GM12878 (cell line): ENCODE data around the gene SLC35A4. TPM values are rescaled to one million over a fixed set of nuclear protein-coding genes. Genes with fewer than 3 reads are reported as not detected.

Experiments used
- ATAC-seq: fragments of 200-7000 bp; cut with Tn5 transposase; 3 replicates; pipeline ENCODE4 v1.9.1; 2020; ENCODE audit warnings: mild to moderate bottlenecking, moderate library complexity
- BruUV-seq: library from RNA; stranded (reverse); fragments of 400-500 nt; replicated peaks from 2 replicates; lab custom pipeline; 2021; lab: Mats Ljungman, UMichigan
- CTCF ChIA-PET: fragments of 300-600 bp; sonication (Branson Sonifier 250); formaldehyde crosslinking; extraction: SDS; loops from one replicate; lab custom pipeline; 2021; ENCODE audit warnings: inconsistent platforms; lab: Yijun Ruan, JAX
- POLR2A ChIA-PET: fragments of 350-600 bp; formaldehyde crosslinking; extraction: SDS; loops from one replicate; lab custom pipeline; 2021; ENCODE audit warnings: inconsistent platforms; lab: Charles Lee
- RAD21 ChIA-PET: fragments of 300-600 bp; sonication (Branson Sonifier 250); formaldehyde crosslinking; loops from one replicate; lab custom pipeline; 2023; ENCODE audit warnings: antibody characterized with exemption; ENCODE audit not compliant: unreplicated experiment; lab: Charles Lee
- SMC1A ChIA-PET: fragments of 300-600 bp; sonication (Branson Sonifier 250); formaldehyde crosslinking; loops from one replicate; lab custom pipeline; 2023; ENCODE audit not compliant: unreplicated experiment, uncharacterized antibody; lab: Charles Lee
- DNase-seq: peaks from one replicate; pipeline ENCODE4 v3.0.0-alpha.2; 2011; ENCODE audit warnings: low read depth, low spot score
- FAIRE-seq: peaks from 3 replicates; lab custom pipeline; 2011; peaks lifted over from hg19 to GRCh38; lab: Jason Lieb, UNC
- H2AFZ ChIP-seq: 2 replicates; pipeline ENCODE4 v1.6.0; 2011; ENCODE audit warnings: low read depth, low read length, control low read depth; ENCODE audit not compliant: control insufficient read depth
- H3K27ac ChIP-seq: 2 replicates; pipeline ENCODE4 v1.5.1; 2011; ENCODE audit warnings: control low read depth; ENCODE audit not compliant: control insufficient read depth, insufficient read depth
- H3K27me3 ChIP-seq, 2 experiments: replicated peaks in 1 of 2; 2 replicates each; pipeline versions ENCODE4 v1.6.0 to v1.6.1; 2011; ENCODE audit warnings: low read length in 1 of 2; ENCODE audit not compliant: control insufficient read depth in 2 of 2, insufficient read depth in 2 of 2
- H3K36me3 ChIP-seq, 2 experiments: 2 replicates each; pipeline ENCODE4 v1.5.1; 2011; ENCODE audit warnings: low read length in 1 of 2; ENCODE audit not compliant: control insufficient read depth in 2 of 2, insufficient read depth in 2 of 2
- H3K4me1 ChIP-seq: 2 replicates; pipeline ENCODE4 v1.6.1; 2011; ENCODE audit warnings: mild to moderate bottlenecking, low read length, moderate library complexity, mixed read lengths; ENCODE audit not compliant: control insufficient read depth, insufficient read depth
- H3K4me2 ChIP-seq: 2 replicates; pipeline ENCODE4 v1.6.0; 2011; ENCODE audit warnings: control low read depth; ENCODE audit not compliant: control insufficient read depth, insufficient read depth
- H3K4me3 ChIP-seq: fragments of 200-600 bp; sonication (generic); 2 replicates; pipeline ENCODE4 v1.5.1; 2016
- H3K79me2 ChIP-seq: 2 replicates; pipeline ENCODE4 v1.6.0; 2011; ENCODE audit warnings: low read length; ENCODE audit not compliant: control insufficient read depth, insufficient read depth
- H3K9ac ChIP-seq: 2 replicates; pipeline ENCODE4 v1.8.0; 2011; ENCODE audit warnings: low read length, control low read depth, mixed read lengths; ENCODE audit not compliant: control insufficient read depth, insufficient read depth
- H3K9me3 ChIP-seq: replicated peaks from 3 replicates; pipeline ENCODE4 v1.5.1; 2011; ENCODE audit warnings: mild to moderate bottlenecking, low read length; ENCODE audit not compliant: control insufficient read depth, insufficient read depth
- H4K20me1 ChIP-seq: 2 replicates; pipeline ENCODE4 v1.6.0; 2011; ENCODE audit not compliant: control insufficient read depth, insufficient read depth
- BCLAF1 ChIP-seq: fragments of 450-650 bp; IDR thresholded peaks from 2 replicates; pipeline ENCODE4 v1.6.1; 2017; ENCODE audit warnings: antibody characterized with exemption, mild to moderate bottlenecking, moderate library complexity
- CBX5 ChIP-seq: sonication (generic); IDR thresholded peaks from 2 replicates; pipeline ENCODE4 v1.6.1; 2016; ENCODE audit warnings: low read depth, moderate library complexity, mild to moderate bottlenecking, inconsistent platforms
- CHD1 ChIP-seq: IDR thresholded peaks from 2 replicates; pipeline ENCODE4 v1.6.1; 2012; ENCODE audit warnings: low read depth, low read length, improper control_type of control experiment
- EED ChIP-seq: sonication (generic); IDR thresholded peaks from 2 replicates; pipeline ENCODE4 v1.6.1; 2016; ENCODE audit warnings: antibody characterized with exemption, low read depth
- HCFC1 ChIP-seq: fragments of 150-350 bp; IDR thresholded peaks from 2 replicates; pipeline ENCODE4 v1.6.1; 2014; ENCODE audit warnings: low read length
- HDGF ChIP-seq: fragments of 450-650 bp; IDR thresholded peaks from 2 replicates; pipeline ENCODE4 v1.6.1; 2016; ENCODE audit warnings: antibody characterized with exemption
- JUNB ChIP-seq: IDR thresholded peaks from 2 replicates; pipeline ENCODE4 v1.6.1; 2016; ENCODE audit warnings: antibody characterized with exemption, mild to moderate bottlenecking
- MLLT1 ChIP-seq: fragments of 450-650 bp; IDR thresholded peaks from 2 replicates; pipeline ENCODE4 v1.6.1; 2016; ENCODE audit warnings: mild to moderate bottlenecking
- NBN ChIP-seq: fragments of 450-650 bp; IDR thresholded peaks from 2 replicates; pipeline ENCODE4 v1.6.1; 2016
- NFYB ChIP-seq: IDR thresholded peaks from 2 replicates; pipeline ENCODE4 v1.6.1; 2011; ENCODE audit warnings: low read depth, mild to moderate bottlenecking, low read length, improper control_type of control experiment, moderate library complexity; ENCODE audit not compliant: insufficient read depth
- PML ChIP-seq: IDR thresholded peaks from 2 replicates; pipeline ENCODE4 v1.6.1; 2012; ENCODE audit warnings: low read length, inconsistent platforms
- SMAD1 ChIP-seq: fragments of 450-650 bp; IDR thresholded peaks from 2 replicates; pipeline ENCODE4 v1.6.1; 2018; ENCODE audit warnings: mild to moderate bottlenecking, low read depth; ENCODE audit not compliant: partially characterized antibody
- SPI1 ChIP-seq: IDR thresholded peaks from 2 replicates; pipeline ENCODE4 v1.6.1; 2011; ENCODE audit warnings: low read depth, mild to moderate bottlenecking, low read length, moderate library complexity, borderline replicate concordance; ENCODE audit not compliant: insufficient read depth
- STAT1 ChIP-seq: fragments of 450-650 bp; conservative IDR thresholded peaks from 2 replicates; pipeline ENCODE4 v1.6.1; 2014; ENCODE audit warnings: antibody characterized with exemption, mild to moderate bottlenecking
- TAF1 ChIP-seq: IDR thresholded peaks from 2 replicates; pipeline ENCODE4 v1.6.1; 2011; ENCODE audit warnings: mild to moderate bottlenecking, low read depth, low read length, borderline replicate concordance
- TARDBP ChIP-seq: IDR thresholded peaks from 2 replicates; pipeline ENCODE4 v1.6.1; 2016; ENCODE audit warnings: borderline replicate concordance
- TCF7 ChIP-seq: IDR thresholded peaks from 2 replicates; pipeline ENCODE4 v1.6.1; 2014; ENCODE audit warnings: antibody characterized with exemption, borderline replicate concordance
- ZSCAN29 ChIP-seq: fragments of 450-650 bp; IDR thresholded peaks from 2 replicates; pipeline ENCODE4 v1.6.1; 2017; ENCODE audit warnings: mild to moderate bottlenecking, moderate library complexity
- WGBS: methylation state at CpG from one replicate; pipeline ENCODE4 v1.1.6; 2016; ENCODE audit warnings: low lambda C conversion rate; ENCODE audit not compliant: insufficient replicate concordance, insufficient coverage; ENCODE audit errors: missing lambda C conversion rate; 5-methylcytosine and 5-hydroxymethylcytosine counted together
- in situ Hi-C: fragments of 300-500 bp; cut with MboI; formaldehyde crosslinking; loops from 9 replicates; pipeline ENCODE4 v1.14.3; 2018; ENCODE audit warnings: mixed read lengths
- intact Hi-C: fragments of 100-400 bp; cut with micrococcal nuclease; formaldehyde crosslinking; loops from one replicate; pipeline ENCODE4 v1.14.2; 2022; ENCODE audit not compliant: unreplicated experiment
- polyA plus RNA-seq, 11 experiments: library from polyadenylated mRNA; depleted of rRNA in 4 of 11; unstranded in 6 of 11; stranded (reverse) in 5 of 11; fragments of >200 nt; fragmentation: Nextera tagmentation in 4 of 11; fragmentation: Illumina TruSeq in 1 of 11; extraction: Ambion mirVana in 4 of 11; extraction: Trizol in 1 of 11; gene quantifications; 1 replicate in 1 of 11; 2 replicates in 10 of 11; pipeline versions ENCODE4 v1.2.1 to v1.2.3, GENCODE V29; 2011 to 2016; ENCODE audit warnings: inconsistent platforms in 2 of 11, missing spikeins in 2 of 11, low read depth in 1 of 11
- total RNA-seq, 4 experiments: library from RNA; depleted of rRNA in 3 of 4; stranded (reverse); fragments of >200 nt in 3 of 4; fragmentation: Illumina TruSeq in 1 of 4; extraction: Trizol in 1 of 4; gene quantifications; 2 replicates each; pipeline versions ENCODE4 v1.2.1 to v1.2.3, GENCODE V29; 2013 to 2021

Gene SLC35A4
- total and polyA plus RNA-seq, 10 of the 15 experiments (the other 5 are each of a cell fraction or from before 2014, with no cell fraction given), result 23.8 to 167 (median 114) TPM

GRCh38 chr5:140609126-140609525 lies 44.5 kb downstream of the SLC35A4 start:
- ChIA-PET SMC1A (no interaction called here), CTCF (no interaction called here), RAD21 (no interaction called here), POLR2A (no interaction called here)
- Histone ChIP-seq H3K4me1 (no peaks in the 10 kb centered on the region), H2AFZ (no peak overlapping the region), H3K27me3 (no peaks in the 10 kb centered on the region), H3K36me3 (no peaks in the 10 kb centered on the region), H3K9ac (no peak overlapping the region), H3K9me3 (no peaks in the 10 kb centered on the region), H3K4me3 (no peak overlapping the region), H3K79me2 (no peaks in the 10 kb centered on the region), H4K20me1 (no peaks in the 10 kb centered on the region), H3K4me2 (no peak overlapping the region), H3K27ac (no peak overlapping the region)
- intact Hi-C loops, result no loop called here
- no peak for DNase-seq
- BruUV-seq, result no TSS peak
- in situ Hi-C loops, result no loop called here
- ATAC-seq, result no peak
- FAIRE-seq, result no peak
- WGBS, result 34% methylated on average over 4 of the region's 4 CpGs
- TF ChIP-seq ZSCAN29 (no peak), TAF1 (no peak), BCLAF1 (no peak), NBN (no peak), CBX5 (no peak), NFYB (no peak), TARDBP (no peak), PML (no peak), TCF7 (no peak), CHD1 (no peak), MLLT1 (no peak), JUNB (no peak), SPI1 (no peak), SMAD1 (no peak), STAT1 (no peak), HCFC1 (no peak), HDGF (no peak), EED (no peak)
